Right atrium auricular region (tissue), 2 donors: ENCODE measurements around the gene PNPLA8. TPM values are rescaled to one million over a fixed set of nuclear protein-coding genes. Genes with fewer than 3 reads are reported as not detected.
"Not testable (repeated sequence)": the region's sequence is repeated elsewhere in the genome, so short reads cannot be mapped to it uniquely, and the experiment has no call there.

Source experiments
- DNase-seq: peaks from one replicate; pipeline ENCODE4 v3.0.0-alpha.2; 2019; ENCODE audit warnings: low spot score
- H3K27ac ChIP-seq, 2 donors: fragments of 200-600 bp; sonication (generic); 1 replicate in 1 of 2; 2 replicates in 1 of 2; pipeline ENCODE4 v1.5.1; 2016 to 2019
- H3K27me3 ChIP-seq, 2 donors: fragments of 200-600 bp; sonication (generic); one replicate each; pipeline versions ENCODE4 v1.5.1 to v1.6.0; 2017 to 2019
- H3K36me3 ChIP-seq: fragments of 200-600 bp; sonication (generic); one replicate; pipeline ENCODE4 v1.5.1; 2016
- H3K4me1 ChIP-seq, 2 donors: fragments of 200-600 bp; sonication (generic); one replicate each; pipeline versions ENCODE4 v1.5.1 to v1.6.0; 2017 to 2019
- H3K4me3 ChIP-seq, 2 donors: fragments of 200-600 bp; sonication (generic); 1 replicate in 1 of 2; 2 replicates in 1 of 2; pipeline ENCODE4 v1.5.1; 2017 to 2019; ENCODE audit warnings: mild to moderate bottlenecking in 1 of 2, moderate library complexity in 1 of 2
- H3K9me3 ChIP-seq, 2 donors: fragments of 200-600 bp; sonication (generic); one replicate each; pipeline ENCODE4 v1.5.1; 2019
- total RNA-seq, 2 donors: library from RNA; depleted of rRNA; stranded (reverse); fragments of >200 nt; gene quantifications; one replicate each; pipeline ENCODE4 v1.1.0, GENCODE V29; 2016
- TF ChIP-seq, protein P1 (sequence below), 2 donors: fragments of 200-600 bp; sonication (generic); IDR thresholded peaks; one replicate each; pipeline ENCODE4 v1.5.1; 2019; ENCODE audit warnings: antibody characterized with exemption in 2 of 2

Gene PNPLA8
- total RNA-seq, 2 donors from 2014 or later = 25.9 to 33.1 TPM

DNA sequence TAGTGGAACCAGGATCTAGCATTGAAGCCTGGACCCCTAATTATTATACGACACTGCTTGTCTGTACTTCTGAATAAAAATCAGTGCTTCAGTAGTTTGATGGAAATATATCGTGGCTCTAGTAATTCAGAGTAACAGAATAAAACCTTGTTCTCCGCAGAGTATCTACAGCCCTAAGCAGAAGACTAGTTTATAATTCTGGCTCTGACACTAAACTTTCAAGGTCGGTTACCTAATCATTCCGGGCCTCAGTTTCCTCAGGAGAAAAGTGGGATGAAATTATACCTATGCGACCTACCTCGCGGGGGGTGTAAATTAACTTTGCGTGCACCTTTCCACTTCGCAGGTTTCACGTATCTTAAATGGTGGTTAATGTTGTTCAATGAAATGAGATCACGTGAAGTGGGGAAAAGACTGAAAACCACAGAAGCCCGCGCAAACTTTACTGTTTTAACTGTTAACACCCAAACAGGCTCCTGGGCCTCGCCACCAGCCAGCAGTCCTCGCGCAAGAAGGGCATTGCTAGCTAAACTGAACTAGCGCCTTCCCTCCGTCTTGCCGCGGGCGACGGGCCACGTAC, 43.0 kb upstream of the PNPLA8 start:
- peak overlapping the region; percentile 90 to 99 for H3K27ac ChIP-seq
- TF ChIP-seq, protein P1, sequence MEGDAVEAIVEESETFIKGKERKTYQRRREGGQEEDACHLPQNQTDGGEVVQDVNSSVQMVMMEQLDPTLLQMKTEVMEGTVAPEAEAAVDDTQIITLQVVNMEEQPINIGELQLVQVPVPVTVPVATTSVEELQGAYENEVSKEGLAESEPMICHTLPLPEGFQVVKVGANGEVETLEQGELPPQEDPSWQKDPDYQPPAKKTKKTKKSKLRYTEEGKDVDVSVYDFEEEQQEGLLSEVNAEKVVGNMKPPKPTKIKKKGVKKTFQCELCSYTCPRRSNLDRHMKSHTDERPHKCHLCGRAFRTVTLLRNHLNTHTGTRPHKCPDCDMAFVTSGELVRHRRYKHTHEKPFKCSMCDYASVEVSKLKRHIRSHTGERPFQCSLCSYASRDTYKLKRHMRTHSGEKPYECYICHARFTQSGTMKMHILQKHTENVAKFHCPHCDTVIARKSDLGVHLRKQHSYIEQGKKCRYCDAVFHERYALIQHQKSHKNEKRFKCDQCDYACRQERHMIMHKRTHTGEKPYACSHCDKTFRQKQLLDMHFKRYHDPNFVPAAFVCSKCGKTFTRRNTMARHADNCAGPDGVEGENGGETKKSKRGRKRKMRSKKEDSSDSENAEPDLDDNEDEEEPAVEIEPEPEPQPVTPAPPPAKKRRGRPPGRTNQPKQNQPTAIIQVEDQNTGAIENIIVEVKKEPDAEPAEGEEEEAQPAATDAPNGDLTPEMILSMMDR (IDR thresholded peaks at IDR 0.05) = no peak
- H3K9me3 ChIP-seq = no peaks in the 10 kb centered on the region
- DNase-seq = no peak
- H3K36me3 ChIP-seq = peaks cover 13% of the 10 kb centered on the region
- H3K4me3 ChIP-seq = peak overlapping the region; percentile 87 to 91
- peaks cover 0 to 36% of the 10 kb centered on the region in 2 donors for H3K4me1 ChIP-seq
- no peaks in the 10 kb centered on the region for H3K27me3 ChIP-seq

DNA sequence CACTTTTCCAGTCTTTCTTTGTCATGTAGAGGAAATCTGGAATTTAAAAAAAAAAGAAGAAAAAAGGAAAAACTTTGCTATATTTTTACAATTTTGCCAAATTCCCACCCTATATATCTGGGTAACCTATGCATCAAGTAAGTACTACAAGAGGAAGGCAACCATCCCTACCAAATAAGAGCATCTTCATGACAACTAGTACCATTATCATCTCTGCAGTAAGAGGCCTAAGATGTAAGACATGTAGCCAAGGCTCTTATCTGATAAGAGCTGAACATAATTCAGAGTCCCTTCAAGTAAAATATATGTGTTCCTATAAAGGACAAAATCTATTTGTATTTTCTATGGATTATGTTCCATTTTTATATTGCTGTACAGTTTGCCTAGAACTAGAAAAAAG, 40.1 kb upstream of the PNPLA8 start:
- H3K27ac ChIP-seq = no peak overlapping the region
- H3K4me3 ChIP-seq = no peak overlapping the region
- H3K36me3 ChIP-seq = no peaks in the 10 kb centered on the region
- no peak for DNase-seq
- no peaks in the 10 kb centered on the region for H3K9me3 ChIP-seq
- H3K27me3 ChIP-seq = no peaks in the 10 kb centered on the region
- peaks cover 0 to 24% of the 10 kb centered on the region in 2 donors for H3K4me1 ChIP-seq
- TF ChIP-seq, protein P1 (IDR thresholded peaks at IDR 0.05) = no peak

DNA sequence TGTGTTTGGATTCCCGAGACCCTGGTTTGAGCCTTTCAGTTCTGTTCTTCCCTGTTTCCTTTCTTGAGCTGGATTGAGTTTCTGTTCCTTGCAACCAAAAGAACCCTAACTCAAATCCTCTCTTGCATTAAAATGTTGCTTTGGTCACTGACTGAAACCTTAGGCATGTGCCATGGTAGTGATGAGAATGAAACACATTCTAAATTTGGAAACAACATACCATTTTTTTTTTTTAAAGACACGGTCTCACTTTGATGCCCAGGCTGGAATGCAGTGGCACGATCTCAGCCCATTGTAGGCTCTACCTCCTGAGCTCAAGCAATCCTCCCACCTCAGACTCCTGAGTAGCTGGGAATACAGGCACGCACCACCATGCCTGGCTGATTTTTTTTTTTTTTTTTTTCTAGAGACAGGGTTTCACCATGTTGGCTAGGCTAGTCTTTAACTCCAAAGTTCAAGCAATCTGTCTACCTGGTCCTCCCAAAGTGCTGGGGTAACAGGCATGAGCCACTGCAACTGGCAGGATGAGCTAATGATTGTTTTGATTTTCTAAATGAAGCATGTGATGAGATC, 35.2 kb upstream of the PNPLA8 start:
- no peak for DNase-seq
- Histone ChIP-seq H3K27me3 (no peaks in the 10 kb centered on the region), H3K4me3 (no peak overlapping the region), H3K4me1 (no peaks in the 10 kb centered on the region), H3K36me3 (no peaks in the 10 kb centered on the region), H3K9me3 (peaks cover 0 to 11% of the 10 kb centered on the region in 2 donors), H3K27ac (no peak overlapping the region)
- TF ChIP-seq, protein P1 (IDR thresholded peaks at IDR 0.05) = no peak

DNA sequence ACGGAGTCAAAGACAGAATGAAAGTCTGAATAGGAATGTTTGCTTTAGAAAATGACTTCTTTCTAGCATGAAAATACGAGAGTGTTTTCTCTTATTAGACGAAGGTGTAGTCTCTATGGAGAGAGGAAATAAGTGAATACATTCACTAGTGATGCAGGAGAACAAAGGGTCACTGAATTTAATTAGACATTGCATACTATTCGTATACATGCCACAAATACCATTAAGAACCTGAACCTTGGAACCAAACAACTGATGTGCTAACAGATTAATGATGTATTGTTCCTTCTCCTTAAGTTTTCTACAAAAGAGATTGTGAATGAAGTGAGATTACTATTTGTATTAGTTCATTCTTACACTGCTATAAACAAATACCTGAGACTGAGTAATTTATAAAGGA, 33.3 kb upstream of the PNPLA8 start:
- Histone ChIP-seq H3K27ac (no peak overlapping the region), H3K4me1 (no peaks in the 10 kb centered on the region), H3K27me3 (no peaks in the 10 kb centered on the region), H3K36me3 (no peaks in the 10 kb centered on the region), H3K9me3 (peaks cover 0 to 11% of the 10 kb centered on the region in 2 donors), H3K4me3 (no peak overlapping the region)
- TF ChIP-seq, protein P1 (IDR thresholded peaks at IDR 0.05) = no peak
- DNase-seq = no peak

DNA sequence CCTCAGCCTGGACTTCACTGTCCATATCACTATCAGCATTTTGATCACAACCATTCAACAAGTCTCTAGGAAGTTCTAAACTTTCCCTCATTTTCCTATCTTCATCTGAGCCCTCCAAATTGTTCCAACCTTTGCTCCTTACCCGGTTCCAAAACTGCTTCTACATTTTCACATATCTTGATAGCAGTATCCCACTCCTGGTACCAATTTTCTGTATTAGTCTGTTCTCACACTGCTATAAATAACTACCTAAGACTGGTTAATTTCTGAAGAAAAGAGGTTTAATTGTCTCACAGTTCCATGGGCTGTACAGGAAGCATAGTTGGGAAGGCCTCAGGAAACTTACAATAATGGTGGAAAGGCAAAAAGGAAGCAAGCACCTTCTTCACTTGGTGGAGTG, 31.7 kb upstream of the PNPLA8 start:
- H3K4me3 ChIP-seq = no peak overlapping the region
- H3K9me3 ChIP-seq = peaks cover 0 to 11% of the 10 kb centered on the region in 2 donors
- H3K36me3 ChIP-seq = no peaks in the 10 kb centered on the region
- no peak overlapping the region for H3K27ac ChIP-seq
- H3K4me1 ChIP-seq = no peaks in the 10 kb centered on the region
- TF ChIP-seq, protein P1 (IDR thresholded peaks at IDR 0.05) = no peak
- no peak for DNase-seq
- no peaks in the 10 kb centered on the region for H3K27me3 ChIP-seq

DNA sequence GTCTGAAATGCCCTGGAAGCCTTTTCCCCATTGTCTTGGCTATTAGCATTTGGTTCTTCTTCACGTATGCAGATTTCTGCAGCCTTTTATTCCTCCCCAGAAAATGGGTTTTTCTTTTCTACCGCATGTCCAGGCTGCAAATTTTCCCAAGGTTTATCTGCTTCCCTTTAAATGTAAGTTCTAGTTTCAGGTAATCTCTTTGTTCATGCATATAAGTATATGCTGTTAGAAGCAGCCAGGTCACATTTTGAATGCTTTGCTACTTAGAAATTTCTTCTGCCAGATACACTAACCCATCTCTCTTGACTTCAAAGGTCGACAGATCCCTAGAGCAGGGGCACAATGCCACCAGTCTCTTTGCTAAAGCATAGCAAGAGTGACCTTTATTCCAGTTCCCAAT, 31.3 kb upstream of the PNPLA8 start:
- no peak overlapping the region for H3K27ac ChIP-seq
- peaks cover 0 to 11% of the 10 kb centered on the region in 2 donors for H3K9me3 ChIP-seq
- no peaks in the 10 kb centered on the region for H3K36me3 ChIP-seq
- TF ChIP-seq, protein P1 (IDR thresholded peaks at IDR 0.05) = no peak
- no peak for DNase-seq
- no peak overlapping the region for H3K4me3 ChIP-seq
- H3K4me1 ChIP-seq = no peaks in the 10 kb centered on the region
- no peaks in the 10 kb centered on the region for H3K27me3 ChIP-seq

DNA sequence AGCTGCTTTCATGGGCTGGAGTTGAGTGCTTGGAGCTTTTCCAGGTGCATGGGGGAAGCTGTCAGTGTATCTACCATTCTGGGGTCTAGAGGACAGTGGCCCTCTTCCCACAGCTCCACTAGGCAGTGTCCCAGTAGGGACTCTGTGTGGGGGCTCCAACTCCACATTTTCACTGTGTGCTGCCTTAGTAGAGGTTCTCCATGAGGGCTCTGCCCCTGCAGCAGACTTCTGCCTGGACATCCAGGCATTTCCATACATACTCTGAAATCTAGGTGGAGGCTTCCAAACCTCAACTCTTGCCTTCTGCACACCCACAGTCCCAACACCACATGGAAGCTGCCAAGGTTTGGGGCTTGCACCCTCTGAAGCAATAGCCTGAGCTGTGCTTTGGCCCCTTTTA, 30.7 kb upstream of the PNPLA8 start:
- not testable (repeated sequence) for DNase-seq, H3K4me1 ChIP-seq, H3K27ac ChIP-seq, H3K4me3 ChIP-seq, H3K27me3 ChIP-seq, H3K36me3 ChIP-seq
- H3K9me3 ChIP-seq = peaks cover 0 to 11% of the 10 kb centered on the region in 2 donors

DNA sequence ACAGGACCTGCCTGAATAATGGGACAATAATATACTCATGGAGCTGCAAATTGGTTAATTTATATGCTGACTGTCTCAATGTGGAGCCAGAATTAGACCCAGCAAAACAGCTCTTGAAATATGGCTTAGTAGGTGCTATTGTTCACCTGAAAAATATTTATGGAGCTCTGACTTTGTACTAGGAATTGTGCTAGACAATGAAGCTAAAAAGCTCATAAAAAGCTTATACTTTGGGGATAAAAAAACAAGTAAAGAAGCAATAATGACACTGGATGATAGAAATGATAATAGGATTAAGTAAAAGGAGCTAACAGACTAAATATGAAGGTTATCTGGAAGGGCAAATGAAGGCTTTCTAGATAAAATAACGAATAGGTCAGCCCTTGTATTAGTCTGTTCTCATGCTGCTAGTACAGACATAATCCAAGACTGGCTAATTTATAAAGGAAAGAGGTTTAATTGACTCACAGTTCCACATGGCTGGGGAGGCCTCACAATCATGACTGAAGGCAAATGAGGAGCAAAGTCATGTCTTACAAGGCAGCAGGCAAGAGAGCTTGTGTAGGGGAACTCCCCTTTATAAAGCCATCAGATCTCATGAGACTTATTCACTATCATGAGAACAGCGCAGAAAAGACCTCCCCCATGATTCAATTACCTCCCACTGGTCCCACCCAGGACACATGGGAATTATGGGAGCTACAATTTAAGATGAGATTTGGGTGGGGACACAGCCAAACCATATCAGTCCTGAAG, 22.4 kb upstream of the PNPLA8 start:
- not testable (repeated sequence) for H3K27me3 ChIP-seq, DNase-seq, H3K9me3 ChIP-seq, H3K27ac ChIP-seq, H3K36me3 ChIP-seq, H3K4me3 ChIP-seq, H3K4me1 ChIP-seq
